ENCODE data around the gene PRSS21. TPM values are rescaled to one million over a fixed set of nuclear protein-coding genes. Genes with fewer than 3 reads are reported as not detected.

PRSS21 gene
- total and polyA plus RNA-seq, 7 donors = 0.58 TPM; not detected in 6

DNA sequence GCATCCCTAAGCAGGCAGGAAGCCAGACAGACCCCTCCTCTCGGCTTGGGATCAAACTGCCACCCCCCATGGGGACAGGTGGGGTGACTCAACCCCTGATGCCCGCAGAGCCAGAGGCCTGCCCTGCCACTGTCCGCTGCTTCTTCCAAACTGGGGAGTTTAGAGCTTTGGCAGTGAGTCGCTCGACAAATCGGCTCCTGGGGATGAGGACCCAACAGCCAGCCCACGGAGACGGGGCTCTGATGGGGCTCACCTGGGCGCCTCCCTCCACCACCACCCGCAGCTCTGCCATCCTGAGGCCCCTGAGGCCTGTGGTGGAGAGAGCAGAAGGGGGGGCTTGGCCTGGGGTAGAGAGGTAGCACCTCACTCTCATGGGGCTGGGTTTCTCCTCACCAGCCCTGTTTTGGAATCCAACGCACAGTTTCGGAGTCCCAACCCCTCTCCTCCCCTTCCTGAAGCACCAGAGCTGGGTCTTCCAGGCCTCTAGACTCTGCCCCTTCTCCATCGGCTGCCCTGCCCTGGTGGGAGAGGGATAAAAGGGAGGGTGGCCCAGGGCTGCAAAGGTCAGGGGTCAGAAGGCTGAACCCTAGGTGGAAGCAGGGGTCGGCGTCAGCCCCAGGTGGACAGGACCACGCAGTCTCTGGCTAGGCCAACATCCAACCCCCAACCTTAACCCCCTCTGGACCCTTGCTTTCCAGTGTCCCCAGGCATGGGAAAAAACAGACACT, 35.1 kb downstream of the PRSS21 start:
- peaks cover 0 to 5% (median 3%) of the 10 kb centered on the region in 4 donors for H3K9me3 ChIP-seq
- DNase-seq = no peak
- H3K4me1 ChIP-seq = no peaks in the 10 kb centered on the region
- 91 to 92% methylated on average over 16 of the region's 16 CpGs for WGBS, 2 donors
- TF ChIP-seq POLR2AphosphoS5 (IDR thresholded peaks at IDR 0.05) (no peak), POLR2A (IDR thresholded peaks at IDR 0.05) (no peak), EP300 (IDR thresholded peaks at IDR 0.05) (no peak)
- TF ChIP-seq, protein P1, sequence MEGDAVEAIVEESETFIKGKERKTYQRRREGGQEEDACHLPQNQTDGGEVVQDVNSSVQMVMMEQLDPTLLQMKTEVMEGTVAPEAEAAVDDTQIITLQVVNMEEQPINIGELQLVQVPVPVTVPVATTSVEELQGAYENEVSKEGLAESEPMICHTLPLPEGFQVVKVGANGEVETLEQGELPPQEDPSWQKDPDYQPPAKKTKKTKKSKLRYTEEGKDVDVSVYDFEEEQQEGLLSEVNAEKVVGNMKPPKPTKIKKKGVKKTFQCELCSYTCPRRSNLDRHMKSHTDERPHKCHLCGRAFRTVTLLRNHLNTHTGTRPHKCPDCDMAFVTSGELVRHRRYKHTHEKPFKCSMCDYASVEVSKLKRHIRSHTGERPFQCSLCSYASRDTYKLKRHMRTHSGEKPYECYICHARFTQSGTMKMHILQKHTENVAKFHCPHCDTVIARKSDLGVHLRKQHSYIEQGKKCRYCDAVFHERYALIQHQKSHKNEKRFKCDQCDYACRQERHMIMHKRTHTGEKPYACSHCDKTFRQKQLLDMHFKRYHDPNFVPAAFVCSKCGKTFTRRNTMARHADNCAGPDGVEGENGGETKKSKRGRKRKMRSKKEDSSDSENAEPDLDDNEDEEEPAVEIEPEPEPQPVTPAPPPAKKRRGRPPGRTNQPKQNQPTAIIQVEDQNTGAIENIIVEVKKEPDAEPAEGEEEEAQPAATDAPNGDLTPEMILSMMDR (IDR thresholded peaks at IDR 0.05) = no peak
- no peak overlapping the region for H3K4me3 ChIP-seq
- H3K36me3 ChIP-seq = no peaks in the 10 kb centered on the region
- peaks cover 6 to 54% (median 35%) of the 10 kb centered on the region in 3 donors for H3K27me3 ChIP-seq
- no peak overlapping the region for H3K27ac ChIP-seq
- intact Hi-C loops (cut with DNase I) = no loop called here

DNA sequence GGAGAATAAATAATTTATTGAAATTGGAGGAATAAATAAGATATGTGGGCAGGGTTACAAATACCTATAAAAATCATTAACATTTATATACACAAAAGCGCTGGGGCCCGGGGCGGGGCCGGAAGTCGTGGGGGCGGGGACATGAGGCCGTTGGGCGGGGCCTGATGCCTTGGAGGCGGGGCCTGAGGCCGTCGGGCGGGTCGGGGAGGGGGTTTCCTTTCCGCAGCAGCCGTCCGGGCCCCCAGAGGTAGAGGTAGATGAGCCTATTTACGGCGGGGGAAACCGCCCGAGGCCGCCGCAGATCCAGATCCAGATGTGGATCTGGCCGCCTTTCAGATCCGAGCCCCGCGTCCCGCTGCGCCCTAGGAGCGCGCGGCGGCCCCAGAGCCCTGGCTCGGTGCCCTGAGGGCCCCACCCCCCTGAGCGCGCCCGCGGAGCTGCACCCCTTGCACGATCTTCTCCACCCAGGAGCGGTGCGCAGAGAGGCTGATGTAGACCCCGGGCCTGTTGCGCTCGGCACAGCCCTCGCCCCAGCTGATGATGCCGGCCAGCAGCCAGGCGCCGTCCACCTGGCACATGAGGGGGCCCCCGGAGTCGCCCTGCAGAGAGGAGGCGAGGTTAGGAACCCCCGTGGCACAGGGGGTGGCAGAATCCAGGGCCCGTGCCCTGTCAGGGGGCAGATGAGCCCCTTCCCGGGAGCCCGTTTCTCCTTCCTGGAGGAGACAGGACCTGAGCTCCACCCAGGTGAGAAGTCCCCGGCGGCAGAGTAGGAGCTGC, 35.9 kb downstream of the PRSS21 start:
- Histone ChIP-seq H3K27ac (no peak overlapping the region), H3K36me3 (no peaks in the 10 kb centered on the region), H3K4me3 (no peak overlapping the region), H3K27me3 (peaks cover 11 to 61% (median 42%) of the 10 kb centered on the region in 3 donors), H3K4me1 (peaks cover 0 to 4% (median 0%) of the 10 kb centered on the region in 4 donors), H3K9me3 (peaks cover 0 to 5% (median 3%) of the 10 kb centered on the region in 4 donors)
- DNase-seq = no peak
- 66 to 80% methylated on average over 56 of the region's 56 CpGs for WGBS, 2 donors
- no peak for TF ChIP-seq POLR2AphosphoS5 (IDR thresholded peaks at IDR 0.05)
- TF ChIP-seq, protein P1 (IDR thresholded peaks at IDR 0.05) = no peak
- no peak for TF ChIP-seq POLR2A (IDR thresholded peaks at IDR 0.05)
- TF ChIP-seq EP300 (IDR thresholded peaks at IDR 0.05) = no peak
- intact Hi-C loops (cut with DNase I) = no loop called here

DNA sequence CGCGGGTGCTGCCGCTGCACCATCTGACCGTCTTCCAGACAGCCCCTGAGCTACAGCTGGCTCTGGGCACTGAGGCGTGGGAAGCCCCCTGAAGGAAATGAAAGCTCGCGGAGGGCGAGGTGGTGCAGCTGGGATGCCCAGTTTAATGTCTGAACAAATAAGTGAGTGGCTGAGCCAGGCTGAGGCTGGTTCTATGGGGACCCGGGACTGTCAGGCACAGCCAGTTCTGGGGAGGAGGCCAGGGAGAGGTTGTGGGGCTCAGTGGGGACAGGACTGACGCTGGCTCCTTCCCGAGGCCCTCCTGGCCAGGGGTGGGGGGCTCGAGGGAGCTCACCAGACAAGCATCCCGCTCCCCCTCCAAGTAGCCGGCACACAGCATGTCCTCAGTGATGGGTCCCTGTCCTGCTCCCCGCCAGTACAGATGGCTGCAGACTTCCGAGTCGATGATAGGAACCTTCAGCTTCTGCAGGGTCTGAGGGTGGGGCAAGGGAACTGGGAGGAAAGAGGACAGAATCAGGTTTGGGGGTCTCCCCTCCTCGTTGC, 36.6 kb downstream of the PRSS21 start:
- Histone ChIP-seq H3K27ac (no peak overlapping the region), H3K4me3 (no peak overlapping the region), H3K27me3 (peaks cover 17 to 68% (median 49%) of the 10 kb centered on the region in 3 donors), H3K4me1 (peaks cover 0 to 4% (median 0%) of the 10 kb centered on the region in 4 donors), H3K36me3 (no peaks in the 10 kb centered on the region), H3K9me3 (peaks cover 0 to 5% (median 3%) of the 10 kb centered on the region in 4 donors)
- TF ChIP-seq EP300 (IDR thresholded peaks at IDR 0.05) = no peak
- DNase-seq = no peak
- intact Hi-C loops (cut with DNase I) = no loop called here
- 82 to 88% methylated on average over 18 of the region's 18 CpGs for WGBS, 2 donors

DNA sequence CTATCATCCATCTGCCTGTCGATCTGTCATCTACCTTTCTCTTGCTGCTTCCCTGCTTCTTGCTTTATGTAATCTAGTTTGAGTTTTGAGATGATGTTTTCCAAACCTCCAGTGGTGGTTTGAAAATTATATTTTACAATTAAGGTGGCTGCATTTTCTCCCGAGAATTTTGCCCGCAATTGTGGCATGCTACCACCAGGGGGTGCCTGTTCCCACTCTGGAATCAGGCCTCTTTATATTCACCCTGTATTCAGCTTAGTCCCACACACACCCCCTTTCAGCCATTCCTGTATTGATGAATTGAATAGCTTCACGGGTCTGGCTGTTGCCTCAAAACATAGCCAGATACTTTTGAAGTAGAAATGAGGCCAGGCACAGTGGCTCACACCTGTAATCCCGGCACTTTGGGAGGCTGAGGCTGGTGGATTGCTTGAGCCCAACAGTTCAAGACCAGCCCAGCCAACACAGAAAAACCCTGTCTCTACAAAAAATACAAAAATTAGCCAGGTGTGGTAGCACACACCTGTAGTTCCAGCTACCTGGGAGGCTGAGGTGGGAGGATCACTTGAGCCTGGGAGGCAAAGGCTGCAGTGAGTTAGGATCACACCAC, 37.8 kb downstream of the PRSS21 start:
- H3K27ac ChIP-seq = no peak overlapping the region
- no peaks in the 10 kb centered on the region for H3K36me3 ChIP-seq
- intact Hi-C loops (cut with DNase I) = no loop called here
- TF ChIP-seq POLR2A (IDR thresholded peaks at IDR 0.05) = no peak
- peaks cover 0 to 5% (median 3%) of the 10 kb centered on the region in 4 donors for H3K9me3 ChIP-seq
- no peak for DNase-seq
- H3K27me3 ChIP-seq = peaks cover 19 to 70% (median 58%) of the 10 kb centered on the region in 3 donors
- H3K4me1 ChIP-seq = peaks cover 0 to 4% (median 0%) of the 10 kb centered on the region in 4 donors
- no peak overlapping the region for H3K4me3 ChIP-seq
- WGBS, 2 donors = 59 to 78% methylated on average over 5 of the region's 5 CpGs

DNA sequence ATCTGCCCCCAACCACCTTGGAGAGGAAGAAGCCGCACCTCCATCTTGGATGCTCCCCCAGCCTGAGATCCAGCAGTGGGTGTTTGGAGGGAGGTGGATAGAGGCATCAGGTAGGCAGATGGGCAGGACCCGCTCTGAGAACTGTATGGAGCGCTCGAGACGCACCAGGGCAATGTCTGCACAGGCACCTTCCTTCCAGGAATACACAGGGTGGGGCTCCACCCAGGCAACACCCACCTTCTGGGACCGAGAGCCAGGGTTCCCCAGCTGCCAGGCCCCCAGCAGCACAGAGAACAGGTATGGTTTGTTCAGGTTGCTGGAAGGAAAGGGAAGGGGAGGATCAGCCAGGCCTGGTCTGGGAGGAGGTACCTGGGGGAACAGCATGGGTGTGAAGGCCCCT, 38.5 kb downstream of the PRSS21 start:
- Histone ChIP-seq H3K36me3 (no peaks in the 10 kb centered on the region), H3K27me3 (peaks cover 19 to 72% (median 62%) of the 10 kb centered on the region in 3 donors), H3K27ac (no peak overlapping the region), H3K4me3 (no peak overlapping the region), H3K4me1 (peaks cover 0 to 4% (median 0%) of the 10 kb centered on the region in 4 donors), H3K9me3 (peaks cover 0 to 5% (median 3%) of the 10 kb centered on the region in 4 donors)
- intact Hi-C loops (cut with DNase I) = no loop called here
- DNase-seq = no peak
- TF ChIP-seq, protein P1 (IDR thresholded peaks at IDR 0.05) = no peak
- TF ChIP-seq POLR2A (IDR thresholded peaks at IDR 0.05) = no peak
- TF ChIP-seq EP300 (IDR thresholded peaks at IDR 0.05) = no peak
- TF ChIP-seq POLR2AphosphoS5 (IDR thresholded peaks at IDR 0.05) = no peak
- 53 to 65% methylated on average over 6 of the region's 6 CpGs for WGBS, 2 donors

All from sigmoid colon (tissue), 7 donors.